Activated CD4-positive, alpha-beta T cell treated with anti-CD3 and anti-CD28 coated beads, Interleukin-2, amount 50 U/mL, for 1 hour (primary cell): ENCODE results near the gene FOXK1.
A peak's percentile ranks its signal among the peaks of the same experiment; 100 is the strongest.

Experiments
- DNase-seq: peaks from one replicate; pipeline ENCODE4 v3.0.0-alpha.2; 2020

FOXK1 gene

GRCh38 chr7:4766666-4767519, 84.8 kb downstream of the FOXK1 start:
- DNase-seq: no peak

GRCh38 chr7:4768597-4769569, 86.8 kb downstream of the FOXK1 start:
- no peak for DNase-seq

- no peak for DNase-seq
Observed at GRCh38 chr7:4769761-4770160, 87.7 kb downstream of the FOXK1 start.

- DNase-seq: no peak
Observed at GRCh38 chr7:4770886-4771285, 88.8 kb downstream of the FOXK1 start.

- DNase-seq: no peak
Observed at GRCh38 chr7:4771737-4772136, 89.6 kb downstream of the FOXK1 start.

GRCh38 chr7:4772306-4772705, 90.2 kb downstream of the FOXK1 start:
- DNase-seq: no peak

- no peak for DNase-seq
Observed at GRCh38 chr7:4774007-4774406, 91.9 kb downstream of the FOXK1 start.

GRCh38 chr7:4774658-4775249, 92.7 kb downstream of the FOXK1 start:
- no peak for DNase-seq

GRCh38 chr7:4775250-4775847, 93.3 kb downstream of the FOXK1 start, which contains the start of gene AP5Z1:
Gene AP5Z1 (plus strand): TSS chr7:4775623. CDS start chr7:4775716, 93 bp downstream.
- DNase-seq: peak; percentile 93

- DNase-seq: peak; percentile 43
Observed at GRCh38 chr7:4775848-4776623, 93.9 kb downstream of the FOXK1 start.

- DNase-seq: no peak
Observed at GRCh38 chr7:4779118-4779517, 97.0 kb downstream of the FOXK1 start.

GRCh38 chr7:4781366-4782069, 99.4 kb downstream of the FOXK1 start:
- DNase-seq: no peak

- DNase-seq: no peak
Observed at GRCh38 chr7:4782333-4783291, 100.5 kb downstream of the FOXK1 start.

GRCh38 chr7:4783292-4783652, 101.2 kb downstream of the FOXK1 start:
- no peak for DNase-seq

GRCh38 chr7:4783762-4784351, 101.8 kb downstream of the FOXK1 start:
- no peak for DNase-seq

GRCh38 chr7:4784799-4785198, 102.7 kb downstream of the FOXK1 start:
- DNase-seq: no peak

GRCh38 chr7:4785371-4785770, 103.3 kb downstream of the FOXK1 start:
- no peak for DNase-seq

GRCh38 chr7:4786015-4786414, 103.9 kb downstream of the FOXK1 start:
- no peak for DNase-seq

- no peak for DNase-seq
Observed at GRCh38 chr7:4787541-4787940, 105.4 kb downstream of the FOXK1 start.
